Measurements from ENCODE around the gene DYNLT2.
"Not testable (repeated sequence)": the region's sequence is repeated elsewhere in the genome, so short reads cannot be mapped to it uniquely, and the experiment has no call there.

The DYNLT2 gene

DNA sequence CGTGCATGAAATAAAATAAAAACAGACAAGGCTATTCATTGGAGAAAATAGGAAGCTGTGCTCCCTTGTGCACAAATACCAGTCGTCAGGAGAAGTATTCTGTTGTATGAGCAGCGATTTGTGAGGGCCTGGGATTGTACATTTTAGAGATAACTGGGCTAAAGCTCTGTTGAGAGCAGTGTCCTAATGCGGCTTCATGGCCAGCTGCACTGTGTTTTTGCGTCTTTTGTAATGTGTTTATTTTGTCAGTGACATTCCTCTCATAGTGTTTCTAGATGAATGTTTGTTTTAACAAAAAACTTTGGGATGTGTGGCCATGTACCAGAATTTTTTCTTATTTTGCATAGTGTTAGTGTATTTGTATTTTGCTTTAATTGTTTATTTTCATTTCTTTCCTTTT lies 14.9 kb upstream of the DYNLT2 start:
- TF ChIP-seq, protein P1, sequence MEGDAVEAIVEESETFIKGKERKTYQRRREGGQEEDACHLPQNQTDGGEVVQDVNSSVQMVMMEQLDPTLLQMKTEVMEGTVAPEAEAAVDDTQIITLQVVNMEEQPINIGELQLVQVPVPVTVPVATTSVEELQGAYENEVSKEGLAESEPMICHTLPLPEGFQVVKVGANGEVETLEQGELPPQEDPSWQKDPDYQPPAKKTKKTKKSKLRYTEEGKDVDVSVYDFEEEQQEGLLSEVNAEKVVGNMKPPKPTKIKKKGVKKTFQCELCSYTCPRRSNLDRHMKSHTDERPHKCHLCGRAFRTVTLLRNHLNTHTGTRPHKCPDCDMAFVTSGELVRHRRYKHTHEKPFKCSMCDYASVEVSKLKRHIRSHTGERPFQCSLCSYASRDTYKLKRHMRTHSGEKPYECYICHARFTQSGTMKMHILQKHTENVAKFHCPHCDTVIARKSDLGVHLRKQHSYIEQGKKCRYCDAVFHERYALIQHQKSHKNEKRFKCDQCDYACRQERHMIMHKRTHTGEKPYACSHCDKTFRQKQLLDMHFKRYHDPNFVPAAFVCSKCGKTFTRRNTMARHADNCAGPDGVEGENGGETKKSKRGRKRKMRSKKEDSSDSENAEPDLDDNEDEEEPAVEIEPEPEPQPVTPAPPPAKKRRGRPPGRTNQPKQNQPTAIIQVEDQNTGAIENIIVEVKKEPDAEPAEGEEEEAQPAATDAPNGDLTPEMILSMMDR (IDR thresholded peaks at IDR 0.05; ENCODE audit: extremely low read depth, insufficient read depth, missing control alignments): no peak
- in situ Hi-C loops (cut with MboI; ENCODE audit: low pct_unique_long_range_greater_than_20kb, low sequenced_read_pairs, unreplicated experiment): no loop called here
- no peak for DNase-seq (ENCODE audit: low spot score)

DNA sequence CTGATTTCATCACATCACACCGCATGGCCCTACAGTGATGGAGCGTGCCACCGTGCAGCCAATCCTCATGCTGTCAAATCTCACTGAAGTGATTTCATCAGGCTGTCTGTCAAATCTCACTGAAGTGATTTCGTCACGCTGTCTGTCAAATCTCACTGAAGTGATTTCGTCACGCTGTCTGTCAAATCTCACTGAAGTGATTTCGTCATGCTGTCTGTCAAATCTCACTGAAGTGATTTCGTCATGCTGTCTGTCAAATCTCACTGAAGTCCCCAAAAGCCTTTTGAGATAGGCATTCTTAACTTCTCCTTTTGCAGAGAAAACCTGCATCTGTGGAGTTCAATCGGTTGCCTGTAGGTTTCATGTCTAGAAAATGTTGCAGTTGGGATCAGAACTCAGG lies 14.4 kb upstream of the DYNLT2 start:
- in situ Hi-C loops (cut with MboI; ENCODE audit: low pct_unique_long_range_greater_than_20kb, low sequenced_read_pairs, unreplicated experiment); DNase-seq (ENCODE audit: low spot score): not testable (repeated sequence)

DNA sequence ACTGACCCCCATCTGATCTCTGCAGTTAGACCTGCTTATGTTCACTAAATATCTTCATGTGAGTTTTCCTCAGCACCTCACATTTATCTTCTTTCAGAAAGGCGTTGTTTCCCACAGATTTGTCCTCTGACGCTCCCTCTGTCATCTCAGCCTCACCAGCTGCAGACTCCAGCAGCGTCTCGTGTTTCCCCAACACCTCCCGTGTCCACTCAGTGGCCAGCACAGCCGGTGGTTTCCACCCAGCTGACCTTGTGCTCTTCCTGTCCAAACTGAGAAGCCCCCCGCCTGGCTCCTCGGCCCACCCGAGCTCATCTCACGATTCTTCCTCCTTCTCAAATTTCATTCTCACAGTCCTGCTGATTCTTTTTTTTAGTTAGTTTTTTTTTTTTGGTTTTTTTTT lies 12.5 kb upstream of the DYNLT2 start:
- TF ChIP-seq, protein P1 (IDR thresholded peaks at IDR 0.05; ENCODE audit: extremely low read depth, insufficient read depth, missing control alignments): no peak
- in situ Hi-C loops (cut with MboI; ENCODE audit: low pct_unique_long_range_greater_than_20kb, low sequenced_read_pairs, unreplicated experiment): no loop called here
- no peak for DNase-seq (ENCODE audit: low spot score)

DNA sequence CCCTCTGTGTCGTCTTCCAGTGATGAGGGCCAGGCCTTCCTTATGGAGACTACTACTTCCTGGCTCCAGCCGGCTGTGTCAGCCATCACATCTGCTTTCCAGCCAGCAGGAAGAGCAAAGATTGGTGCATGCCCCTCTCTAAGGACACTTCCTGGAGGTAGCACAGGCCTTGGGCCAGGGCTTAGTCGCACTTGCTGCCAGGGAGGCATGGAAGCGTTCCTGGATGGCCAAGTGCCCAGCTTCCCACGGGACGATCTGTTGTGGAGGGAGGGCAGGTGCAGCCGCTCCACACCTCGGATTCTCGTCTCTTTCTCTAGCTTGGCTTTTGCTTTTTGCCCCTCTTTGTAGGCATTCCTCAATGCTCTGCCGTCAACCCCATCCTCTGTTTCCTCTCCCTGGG lies 11.9 kb upstream of the DYNLT2 start:
- in situ Hi-C loops (cut with MboI; ENCODE audit: low pct_unique_long_range_greater_than_20kb, low sequenced_read_pairs, unreplicated experiment): no loop called here
- TF ChIP-seq, protein P1 (IDR thresholded peaks at IDR 0.05; ENCODE audit: extremely low read depth, insufficient read depth, missing control alignments): no peak
- DNase-seq (ENCODE audit: low spot score): no peak

DNA sequence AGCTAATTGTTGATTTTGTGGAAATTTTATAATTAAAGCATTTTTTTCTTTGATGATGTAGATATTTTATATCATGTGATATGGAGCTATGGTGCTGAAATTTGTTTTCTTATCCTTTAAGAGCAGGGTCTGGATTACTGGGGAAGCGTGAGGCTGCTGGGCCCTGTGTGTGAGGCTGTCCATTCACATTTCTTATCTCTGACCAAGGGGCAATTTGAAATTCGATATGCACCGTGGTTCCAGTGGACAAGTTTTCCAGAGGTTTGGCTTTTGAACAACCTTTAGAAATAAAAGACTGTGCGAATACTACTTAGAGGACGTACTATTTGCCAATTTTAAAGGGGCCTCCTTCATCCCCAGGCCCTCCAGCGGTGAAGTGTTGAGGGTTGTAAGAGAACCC lies 3.8 kb upstream of the DYNLT2 start:
- no peak for DNase-seq (ENCODE audit: low spot score)
- TF ChIP-seq, protein P1 (IDR thresholded peaks at IDR 0.05; ENCODE audit: extremely low read depth, insufficient read depth, missing control alignments): no peak
- in situ Hi-C loops (cut with MboI; ENCODE audit: low pct_unique_long_range_greater_than_20kb, low sequenced_read_pairs, unreplicated experiment): no loop called here

DNA sequence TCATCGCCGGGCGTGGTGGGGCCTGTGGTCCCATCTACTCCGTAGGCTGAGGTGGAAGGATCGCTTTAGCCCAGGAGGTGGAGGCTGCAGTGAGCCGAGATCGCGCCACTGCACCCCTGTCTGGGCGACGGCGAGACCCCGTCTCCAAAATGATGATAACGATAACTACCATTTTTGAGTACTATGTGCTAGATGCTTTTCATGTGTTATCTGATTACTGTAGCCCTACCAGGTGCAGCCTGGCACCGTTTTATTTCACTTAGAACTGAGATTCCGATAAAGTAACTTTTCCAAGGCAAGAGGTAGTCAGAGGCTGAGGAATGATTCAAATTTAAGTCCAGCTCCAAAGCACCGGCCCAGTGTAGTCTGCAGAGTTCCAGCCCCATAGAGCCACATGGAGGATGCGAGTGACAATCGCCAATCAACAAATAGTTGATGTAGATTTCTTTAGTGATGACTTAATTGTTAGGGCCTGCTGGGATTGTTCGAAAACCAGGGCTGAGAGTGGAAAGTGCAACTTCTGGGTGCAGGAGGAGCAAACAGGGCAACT lies 777 bp upstream of the DYNLT2 start:
- TF ChIP-seq, protein P1 (IDR thresholded peaks at IDR 0.05; ENCODE audit: extremely low read depth, insufficient read depth, missing control alignments): no peak
- DNase-seq (ENCODE audit: low spot score): no peak
- in situ Hi-C loops (cut with MboI; ENCODE audit: low pct_unique_long_range_greater_than_20kb, low sequenced_read_pairs, unreplicated experiment): no loop called here

DNA sequence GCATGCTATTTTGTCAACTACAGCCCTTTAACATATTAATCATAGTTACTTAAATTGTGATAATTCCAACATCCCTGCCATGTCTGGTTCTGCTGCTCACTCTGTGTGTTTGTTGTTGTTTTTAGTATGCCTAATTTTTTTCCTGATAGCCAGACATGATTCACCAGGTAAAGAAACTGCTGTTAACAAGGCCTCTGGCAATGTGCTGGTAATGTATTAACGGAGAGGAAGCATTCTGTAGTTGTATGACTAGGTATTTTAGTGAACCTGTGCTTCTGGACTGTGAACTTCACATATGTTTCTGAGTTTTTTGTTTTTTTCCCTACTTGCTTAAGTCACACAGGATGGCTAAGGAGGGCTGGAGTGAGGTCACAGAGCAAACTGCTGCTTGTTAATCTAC lies 4.8 kb downstream of the DYNLT2 start:
- no peak for DNase-seq (ENCODE audit: low spot score)
- in situ Hi-C loops (cut with MboI; ENCODE audit: low pct_unique_long_range_greater_than_20kb, low sequenced_read_pairs, unreplicated experiment): no loop called here
- TF ChIP-seq, protein P1 (IDR thresholded peaks at IDR 0.05; ENCODE audit: extremely low read depth, insufficient read depth, missing control alignments): no peak

Data from GM13977 (cell line).